ENCODE data around the gene UBE3A.

UBE3A gene

GRCh38 chr15:25431836-25432561, 6.8 kb downstream of the UBE3A start:
- no peak for FAIRE-seq
- no peak for TF ChIP-seq TAF1 (IDR thresholded peaks at IDR 0.05; ENCODE audit: low read depth, low read length)
- TF ChIP-seq POLR2AphosphoS5 (IDR thresholded peaks at IDR 0.05; ENCODE audit: low read depth, low read length) = no peak
- TF ChIP-seq SPI1 (IDR thresholded peaks at IDR 0.05; ENCODE audit: low read depth, low read length) = no peak
- no peak for TF ChIP-seq POU2F2 (IDR thresholded peaks at IDR 0.05; ENCODE audit: low read depth, low read length)
- TF ChIP-seq PAX5 (IDR thresholded peaks at IDR 0.05; ENCODE audit: insufficient read depth, low read length, severe bottlenecking) = no peak
- no peak for TF ChIP-seq POLR2A (IDR thresholded peaks at IDR 0.05; ENCODE audit: low read depth, low read length)
- DNase-seq (ENCODE audit: insufficient read length, low spot score) = no peak

GRCh38 chr15:25427861-25428260, 11.0 kb downstream of the UBE3A start:
- FAIRE-seq (no peak), DNase-seq (ENCODE audit: insufficient read length, low spot score) (no peak)

GRCh38 chr15:25426896-25427610, 11.8 kb downstream of the UBE3A start:
- DNase-seq (ENCODE audit: insufficient read length, low spot score) = no peak
- no peak for FAIRE-seq
- TF ChIP-seq POU2F2 (IDR thresholded peaks at IDR 0.05; ENCODE audit: low read depth, low read length) (no peak), TAF1 (IDR thresholded peaks at IDR 0.05; ENCODE audit: low read depth, low read length) (no peak), POLR2A (IDR thresholded peaks at IDR 0.05; ENCODE audit: low read depth, low read length) (no peak)

More at GRCh38 chr15:25427861-25428260, 11.0 kb downstream of the UBE3A start:
- TF ChIP-seq PAX5 (IDR thresholded peaks at IDR 0.05; ENCODE audit: insufficient read depth, low read length, severe bottlenecking) = no peak
- TF ChIP-seq POLR2A (IDR thresholded peaks at IDR 0.05; ENCODE audit: low read depth, low read length) = no peak
- TF ChIP-seq TAF1 (IDR thresholded peaks at IDR 0.05; ENCODE audit: low read depth, low read length) = no peak
- TF ChIP-seq POLR2AphosphoS5 (IDR thresholded peaks at IDR 0.05; ENCODE audit: low read depth, low read length) = no peak
- TF ChIP-seq POU2F2 (IDR thresholded peaks at IDR 0.05; ENCODE audit: low read depth, low read length) = no peak

- FAIRE-seq = no peak
- TF ChIP-seq TAF1 (IDR thresholded peaks at IDR 0.05; ENCODE audit: low read depth, low read length) (no peak), PAX5 (IDR thresholded peaks at IDR 0.05; ENCODE audit: insufficient read depth, low read length, severe bottlenecking) (no peak), POU2F2 (IDR thresholded peaks at IDR 0.05; ENCODE audit: low read depth, low read length) (no peak), SPI1 (IDR thresholded peaks at IDR 0.05; ENCODE audit: low read depth, low read length) (no peak), POLR2AphosphoS5 (IDR thresholded peaks at IDR 0.05; ENCODE audit: low read depth, low read length) (no peak), POLR2A (IDR thresholded peaks at IDR 0.05; ENCODE audit: low read depth, low read length) (no peak)
- DNase-seq (ENCODE audit: insufficient read length, low spot score) = no peak
Measured at GRCh38 chr15:25424073-25424472, 14.8 kb downstream of the UBE3A start.

- TF ChIP-seq POU2F2 (IDR thresholded peaks at IDR 0.05; ENCODE audit: low read depth, low read length) = no peak
- TF ChIP-seq TAF1 (IDR thresholded peaks at IDR 0.05; ENCODE audit: low read depth, low read length) = no peak
- no peak for TF ChIP-seq POLR2A (IDR thresholded peaks at IDR 0.05; ENCODE audit: low read depth, low read length)
- TF ChIP-seq PAX5 (IDR thresholded peaks at IDR 0.05; ENCODE audit: insufficient read depth, low read length, severe bottlenecking) = no peak
- no peak for TF ChIP-seq POLR2AphosphoS5 (IDR thresholded peaks at IDR 0.05; ENCODE audit: low read depth, low read length)
- no peak for TF ChIP-seq SPI1 (IDR thresholded peaks at IDR 0.05; ENCODE audit: low read depth, low read length)
- FAIRE-seq (no peak), DNase-seq (ENCODE audit: insufficient read length, low spot score) (no peak)
Measured at GRCh38 chr15:25422021-25422420, 16.8 kb downstream of the UBE3A start.

GRCh38 chr15:25418202-25418601, 20.6 kb downstream of the UBE3A start:
- no peak for DNase-seq (ENCODE audit: insufficient read length, low spot score)
- TF ChIP-seq SPI1 (IDR thresholded peaks at IDR 0.05; ENCODE audit: low read depth, low read length) (peak; percentile 33; the same call in 1 of the 2 replicates), TAF1 (IDR thresholded peaks at IDR 0.05; ENCODE audit: low read depth, low read length) (no peak)
- FAIRE-seq = no peak

- DNase-seq (ENCODE audit: insufficient read length, low spot score) = no peak
- TF ChIP-seq SPI1 (IDR thresholded peaks at IDR 0.05; ENCODE audit: low read depth, low read length) (no peak), TAF1 (IDR thresholded peaks at IDR 0.05; ENCODE audit: low read depth, low read length) (no peak), POLR2A (IDR thresholded peaks at IDR 0.05; ENCODE audit: low read depth, low read length) (no peak), POLR2AphosphoS5 (IDR thresholded peaks at IDR 0.05; ENCODE audit: low read depth, low read length) (no peak), POU2F2 (IDR thresholded peaks at IDR 0.05; ENCODE audit: low read depth, low read length) (no peak), PAX5 (IDR thresholded peaks at IDR 0.05; ENCODE audit: insufficient read depth, low read length, severe bottlenecking) (no peak)
- FAIRE-seq = no peak
Measured at GRCh38 chr15:25417604-25418003, 21.2 kb downstream of the UBE3A start.

- no peak for DNase-seq (ENCODE audit: insufficient read length, low spot score)
- no peak for TF ChIP-seq TAF1 (IDR thresholded peaks at IDR 0.05; ENCODE audit: low read depth, low read length)
- TF ChIP-seq SPI1 (IDR thresholded peaks at IDR 0.05; ENCODE audit: low read depth, low read length) = peak; percentile 47; the same call in 1 of the 2 replicates
- TF ChIP-seq POLR2A (IDR thresholded peaks at IDR 0.05; ENCODE audit: low read depth, low read length) = 0 out of 2 replicates have a peak, but pooled peaks have one; percentile 42
- FAIRE-seq = peak; percentile 56
Measured at GRCh38 chr15:25416693-25417092, 22.1 kb downstream of the UBE3A start.

- no peak for TF ChIP-seq POU2F2 (IDR thresholded peaks at IDR 0.05; ENCODE audit: low read depth, low read length)
- TF ChIP-seq PAX5 (IDR thresholded peaks at IDR 0.05; ENCODE audit: insufficient read depth, low read length, severe bottlenecking) = no peak
- no peak for TF ChIP-seq TAF1 (IDR thresholded peaks at IDR 0.05; ENCODE audit: low read depth, low read length)
- no peak for TF ChIP-seq POLR2A (IDR thresholded peaks at IDR 0.05; ENCODE audit: low read depth, low read length)
- no peak for TF ChIP-seq SPI1 (IDR thresholded peaks at IDR 0.05; ENCODE audit: low read depth, low read length)
- TF ChIP-seq POLR2AphosphoS5 (IDR thresholded peaks at IDR 0.05; ENCODE audit: low read depth, low read length) = no peak
- no peak for DNase-seq (ENCODE audit: insufficient read length, low spot score)
- FAIRE-seq = no peak
Measured at GRCh38 chr15:25415707-25416106, 23.1 kb downstream of the UBE3A start.

GRCh38 chr15:25415217-25415616, 23.6 kb downstream of the UBE3A start:
- FAIRE-seq (no peak), DNase-seq (ENCODE audit: insufficient read length, low spot score) (no peak)
- TF ChIP-seq POLR2A (IDR thresholded peaks at IDR 0.05; ENCODE audit: low read depth, low read length) (no peak), SPI1 (IDR thresholded peaks at IDR 0.05; ENCODE audit: low read depth, low read length) (no peak), TAF1 (IDR thresholded peaks at IDR 0.05; ENCODE audit: low read depth, low read length) (no peak), POU2F2 (IDR thresholded peaks at IDR 0.05; ENCODE audit: low read depth, low read length) (no peak), POLR2AphosphoS5 (IDR thresholded peaks at IDR 0.05; ENCODE audit: low read depth, low read length) (no peak), PAX5 (IDR thresholded peaks at IDR 0.05; ENCODE audit: insufficient read depth, low read length, severe bottlenecking) (no peak)
